GM23248 (cell line): ENCODE data around the gene TNF. TPM values are rescaled to one million over a fixed set of nuclear protein-coding genes. Genes with fewer than 3 reads are reported as not detected.

Experiments used
- DNase-seq: peaks from one replicate; pipeline ENCODE4 v3.0.0-alpha.2; 2015
- H2AFZ ChIP-seq: fragments of 200-600 bp; sonication (generic); 2 replicates; pipeline ENCODE4 v1.6.1; 2016; ENCODE audit warnings: antibody characterized with exemption
- H3F3A ChIP-seq: fragments of 200-600 bp; sonication (generic); 2 replicates; pipeline ENCODE4 v1.6.1; 2016; ENCODE audit warnings: mild to moderate bottlenecking, antibody characterized with exemption, mixed run types; ENCODE audit not compliant: insufficient read depth
- H3K27ac ChIP-seq: fragments of 200-600 bp; sonication (generic); 2 replicates; pipeline ENCODE4 v1.5.1; 2016; ENCODE audit warnings: mild to moderate bottlenecking
- H3K27me3 ChIP-seq: fragments of 200-600 bp; sonication (generic); replicated peaks from 2 replicates; pipeline ENCODE4 v1.6.1; 2016; ENCODE audit warnings: mild to moderate bottlenecking; ENCODE audit not compliant: insufficient read depth
- H3K36me3 ChIP-seq: fragments of 200-600 bp; sonication (generic); 2 replicates; pipeline ENCODE4 v1.6.1; 2016; ENCODE audit warnings: low read depth, mild to moderate bottlenecking
- H3K4me1 ChIP-seq: fragments of 200-600 bp; sonication (generic); 2 replicates; pipeline ENCODE4 v1.6.1; 2016; ENCODE audit warnings: mild to moderate bottlenecking; ENCODE audit not compliant: insufficient read depth
- H3K4me2 ChIP-seq: fragments of 200-600 bp; sonication (generic); one replicate; pipeline ENCODE4 v1.6.1; 2016; ENCODE audit warnings: mild to moderate bottlenecking; ENCODE audit not compliant: unreplicated experiment
- H3K4me3 ChIP-seq: fragments of 200-600 bp; sonication (generic); 2 replicates; pipeline ENCODE4 v1.5.1; 2016; ENCODE audit warnings: mild to moderate bottlenecking
- H3K79me2 ChIP-seq: fragments of 200-600 bp; sonication (generic); 2 replicates; pipeline ENCODE4 v1.6.1; 2016; ENCODE audit warnings: mild to moderate bottlenecking; ENCODE audit not compliant: insufficient read depth
- H3K9ac ChIP-seq: fragments of 200-600 bp; sonication (generic); 2 replicates; pipeline ENCODE4 v1.6.1; 2016; ENCODE audit warnings: mild to moderate bottlenecking
- H3K9me2 ChIP-seq: fragments of 200-600 bp; sonication (generic); 2 replicates; pipeline ENCODE4 v1.6.1; 2016; ENCODE audit warnings: mixed run types, mild to moderate bottlenecking, moderate library complexity; ENCODE audit not compliant: insufficient read depth
- H3K9me3 ChIP-seq: fragments of 200-600 bp; sonication (generic); one replicate; pipeline ENCODE4 v1.6.1; 2017; ENCODE audit warnings: low read depth
- H4K20me1 ChIP-seq: fragments of 200-600 bp; sonication (generic); 2 replicates; pipeline ENCODE4 v1.6.0; 2016; ENCODE audit not compliant: insufficient read depth
- EZH2 ChIP-seq: fragments of 200-600 bp; sonication (generic); IDR thresholded peaks from 2 replicates; pipeline ENCODE4 v1.6.1; 2018; ENCODE audit warnings: antibody characterized with exemption, mild to moderate bottlenecking; ENCODE audit not compliant: insufficient read depth, poor library complexity, severe bottlenecking
- EZH2phosphoT487 ChIP-seq: fragments of 200-600 bp; sonication (generic); IDR thresholded peaks from 2 replicates; pipeline ENCODE4 v1.6.1; 2018; ENCODE audit warnings: antibody characterized with exemption, moderate library complexity, mild to moderate bottlenecking, low read depth; ENCODE audit not compliant: insufficient read depth
- WGBS, 2 experiments: methylation state at CpG; one replicate each; pipeline ENCODE4 v1.1.6; 2015 to 2017; ENCODE audit warnings: low lambda C conversion rate in 2 of 2, low coverage in 1 of 2; ENCODE audit errors: missing lambda C conversion rate in 2 of 2; 5-methylcytosine and 5-hydroxymethylcytosine counted together
- in situ Hi-C: fragments of 300-500 bp; cut with MboI; formaldehyde crosslinking; loops from 2 replicates; pipeline ENCODE4 v1.15.0; 2020
- polyA plus RNA-seq: library from polyadenylated mRNA; unstranded; fragments of >200 nt; fragmentation: Nextera tagmentation; extraction: Ambion mirVana; gene quantifications from 2 replicates; pipeline ENCODE4 v1.2.1, GENCODE V29; 2016
- total RNA-seq: library from RNA; depleted of rRNA; stranded (reverse); fragments of >200 nt; shearing (Covaris generic); gene quantifications from 2 replicates; pipeline ENCODE4 v1.2.3, GENCODE V29; 2014

The TNF gene
- total and polyA plus RNA-seq, 2 experiments from 2014 or later, result 0.11 TPM; not detected in 1

GRCh38 chr6:31580438-31580740, 5.0 kb downstream of the TNF start:
- Histone ChIP-seq H4K20me1 (no peaks in the 10 kb centered on the region), H3K9me3 (no peaks in the 10 kb centered on the region), H3K79me2 (no peaks in the 10 kb centered on the region), H3K4me1 (peaks cover 4% of the 10 kb centered on the region; the same call in 1 of the 2 replicates), H3K27ac (no peak overlapping the region), H2AFZ (peak overlapping the region; percentile 98), H3K36me3 (no peaks in the 10 kb centered on the region), H3F3A (no peaks in the 10 kb centered on the region), H3K27me3 (no peaks in the 10 kb centered on the region), H3K4me2 (peak overlapping the region; percentile 96), H3K9ac (peak overlapping the region; percentile 87), H3K4me3 (peak overlapping the region; percentile 97), H3K9me2 (no peaks in the 10 kb centered on the region)
- TF ChIP-seq EZH2 (no peak), EZH2phosphoT487 (no peak)
- no peak for DNase-seq
- in situ Hi-C loops, result no loop called here
- 40 to 49% methylated on average over 11 of the region's 11 CpGs for WGBS, 2 experiments

GRCh38 chr6:31580807-31581433, 5.6 kb downstream of the TNF start:
- no peaks in the 10 kb centered on the region for H4K20me1 ChIP-seq
- H3K9ac ChIP-seq, result peak overlapping the region; percentile 87
- no peak overlapping the region for H3K27ac ChIP-seq
- H3K36me3 ChIP-seq, result no peaks in the 10 kb centered on the region
- no peaks in the 10 kb centered on the region for H3K9me2 ChIP-seq
- no peaks in the 10 kb centered on the region for H3F3A ChIP-seq
- DNase-seq, result peak; percentile 85
- in situ Hi-C loops, result no loop called here
- peak overlapping the region; percentile 96 for H3K4me2 ChIP-seq
- TF ChIP-seq EZH2, result no peak
- no peak for TF ChIP-seq EZH2phosphoT487
- H2AFZ ChIP-seq, result peak overlapping the region; percentile 98
- H3K9me3 ChIP-seq, result no peaks in the 10 kb centered on the region
- WGBS, 2 experiments, result 1 to 2% methylated on average over 48 to 57 of the region's 62 CpGs
- peaks cover 4% of the 10 kb centered on the region; the same call in 1 of the 2 replicates for H3K4me1 ChIP-seq
- no peaks in the 10 kb centered on the region for H3K27me3 ChIP-seq
- H3K4me3 ChIP-seq, result peak overlapping the region; percentile 97
- no peaks in the 10 kb centered on the region for H3K79me2 ChIP-seq

GRCh38 chr6:31581434-31582229, 6.3 kb downstream of the TNF start:
- no peaks in the 10 kb centered on the region for H3K9me3 ChIP-seq
- H3K9me2 ChIP-seq, result no peaks in the 10 kb centered on the region
- H3K9ac ChIP-seq, result peak overlapping the region; percentile 87
- peak overlapping the region; percentile 98 for H2AFZ ChIP-seq
- peaks cover 4% of the 10 kb centered on the region; the same call in 1 of the 2 replicates for H3K4me1 ChIP-seq
- H3K36me3 ChIP-seq, result no peaks in the 10 kb centered on the region
- peak overlapping the region; percentile 97 for H3K4me3 ChIP-seq
- no peak for DNase-seq
- H3K79me2 ChIP-seq, result no peaks in the 10 kb centered on the region
- 19 to 25% methylated on average over 21 of the region's 21 CpGs for WGBS, 2 experiments
- H3K4me2 ChIP-seq, result peak overlapping the region; percentile 96
- in situ Hi-C loops, result no loop called here
- TF ChIP-seq EZH2 (no peak), EZH2phosphoT487 (no peak)
- no peak overlapping the region for H3K27ac ChIP-seq
- H4K20me1 ChIP-seq, result no peaks in the 10 kb centered on the region
- H3K27me3 ChIP-seq, result no peaks in the 10 kb centered on the region
- H3F3A ChIP-seq, result no peaks in the 10 kb centered on the region

GRCh38 chr6:31582230-31582643, 6.9 kb downstream of the TNF start, which contains the start of gene LTB:
Gene LTB, minus strand, starts transcription at chr6:31582424. Its CDS starts 7 bp downstream, at chr6:31582417.
- H3K9me2 ChIP-seq, result no peaks in the 10 kb centered on the region
- TF ChIP-seq EZH2phosphoT487, result no peak
- TF ChIP-seq EZH2, result no peak
- peak within 1 kb of the TSS; percentile 98 for H2AFZ ChIP-seq
- no peaks in the 10 kb centered on the region for H3K27me3 ChIP-seq
- in situ Hi-C loops, result no loop called here
- H3F3A ChIP-seq, result no peaks in the 10 kb centered on the region
- no peak for DNase-seq
- H3K79me2 ChIP-seq, result no peaks in the 10 kb centered on the region
- peaks cover 4% of the 10 kb centered on the region; the same call in 1 of the 2 replicates for H3K4me1 ChIP-seq
- no peaks in the 10 kb centered on the region for H3K9me3 ChIP-seq
- H3K4me3 ChIP-seq, result peak within 1 kb of the TSS; percentile 97
- H3K4me2 ChIP-seq, result peak within 1 kb of the TSS; percentile 96
- no peaks in the 10 kb centered on the region for H3K36me3 ChIP-seq
- no peak within 1 kb of the TSS for H3K27ac ChIP-seq
- H4K20me1 ChIP-seq, result no peaks in the 10 kb centered on the region
- H3K9ac ChIP-seq, result peak within 1 kb of the TSS; percentile 87
- WGBS, 2 experiments, result 74 to 83% methylated on average over 3 of the region's 3 CpGs
